ENCODE measurements around the gene FANCI.

The FANCI gene

GRCh38 chr15:89326316-89326715 lies 82.5 kb downstream of the FANCI start:
- TF ChIP-seq, protein P1, sequence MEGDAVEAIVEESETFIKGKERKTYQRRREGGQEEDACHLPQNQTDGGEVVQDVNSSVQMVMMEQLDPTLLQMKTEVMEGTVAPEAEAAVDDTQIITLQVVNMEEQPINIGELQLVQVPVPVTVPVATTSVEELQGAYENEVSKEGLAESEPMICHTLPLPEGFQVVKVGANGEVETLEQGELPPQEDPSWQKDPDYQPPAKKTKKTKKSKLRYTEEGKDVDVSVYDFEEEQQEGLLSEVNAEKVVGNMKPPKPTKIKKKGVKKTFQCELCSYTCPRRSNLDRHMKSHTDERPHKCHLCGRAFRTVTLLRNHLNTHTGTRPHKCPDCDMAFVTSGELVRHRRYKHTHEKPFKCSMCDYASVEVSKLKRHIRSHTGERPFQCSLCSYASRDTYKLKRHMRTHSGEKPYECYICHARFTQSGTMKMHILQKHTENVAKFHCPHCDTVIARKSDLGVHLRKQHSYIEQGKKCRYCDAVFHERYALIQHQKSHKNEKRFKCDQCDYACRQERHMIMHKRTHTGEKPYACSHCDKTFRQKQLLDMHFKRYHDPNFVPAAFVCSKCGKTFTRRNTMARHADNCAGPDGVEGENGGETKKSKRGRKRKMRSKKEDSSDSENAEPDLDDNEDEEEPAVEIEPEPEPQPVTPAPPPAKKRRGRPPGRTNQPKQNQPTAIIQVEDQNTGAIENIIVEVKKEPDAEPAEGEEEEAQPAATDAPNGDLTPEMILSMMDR (IDR thresholded peaks at IDR 0.05; ENCODE audit: borderline replicate concordance, insufficient read depth, low read depth, low read length), result no peak
- no peak overlapping the region for H3K4me3 ChIP-seq (ENCODE audit: low read depth, low read length)

- no peak overlapping the region for H3K4me3 ChIP-seq (ENCODE audit: low read depth, low read length)
- TF ChIP-seq, protein P1 (IDR thresholded peaks at IDR 0.05; ENCODE audit: borderline replicate concordance, insufficient read depth, low read depth, low read length), result no peak
Measured at GRCh38 chr15:89327113-89327512, 83.3 kb downstream of the FANCI start.

DNA sequence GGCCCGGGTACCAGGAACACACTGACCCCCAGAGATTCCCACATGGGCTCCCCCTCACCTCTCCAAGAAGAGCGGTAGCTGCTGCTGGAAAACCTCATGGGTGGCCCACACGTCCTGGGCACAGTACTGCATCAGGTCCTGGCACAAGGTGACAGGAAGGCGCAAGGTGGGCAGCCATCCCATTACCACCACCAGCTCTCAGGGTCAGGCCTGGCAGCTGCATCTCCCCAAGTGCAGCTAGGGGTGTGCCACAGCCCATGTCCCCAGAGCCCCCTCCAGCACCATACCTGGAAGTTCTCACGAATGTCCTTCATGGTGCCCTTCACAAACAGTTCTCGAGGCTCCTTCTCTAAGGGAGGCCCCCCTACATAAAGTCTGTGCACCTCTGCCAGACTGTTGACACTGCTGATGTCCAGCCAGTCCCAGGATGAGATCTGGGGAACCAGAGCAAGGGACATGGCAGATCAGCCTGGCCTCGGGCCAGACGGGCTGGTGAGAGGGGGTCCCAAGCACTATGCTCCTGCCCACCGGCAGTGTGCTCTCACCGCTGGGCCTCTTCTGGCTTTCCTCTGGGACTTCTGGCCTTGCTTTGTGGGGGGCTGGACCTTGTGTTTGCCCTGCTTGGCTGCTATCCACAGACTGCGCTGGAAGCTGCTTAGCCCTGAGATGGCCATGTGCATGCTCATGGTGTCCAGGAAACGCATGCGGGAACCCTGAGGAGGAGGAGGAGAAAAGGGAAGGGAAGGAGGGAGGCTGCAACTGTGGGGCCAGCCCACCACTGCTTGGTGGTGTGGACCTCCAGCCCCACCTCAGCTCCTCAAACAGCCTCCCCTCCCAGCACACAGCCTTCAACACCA lies 84.8 kb downstream of the FANCI start:
- TF ChIP-seq, protein P1 (IDR thresholded peaks at IDR 0.05; ENCODE audit: borderline replicate concordance, insufficient read depth, low read depth, low read length), result no peak

DNA sequence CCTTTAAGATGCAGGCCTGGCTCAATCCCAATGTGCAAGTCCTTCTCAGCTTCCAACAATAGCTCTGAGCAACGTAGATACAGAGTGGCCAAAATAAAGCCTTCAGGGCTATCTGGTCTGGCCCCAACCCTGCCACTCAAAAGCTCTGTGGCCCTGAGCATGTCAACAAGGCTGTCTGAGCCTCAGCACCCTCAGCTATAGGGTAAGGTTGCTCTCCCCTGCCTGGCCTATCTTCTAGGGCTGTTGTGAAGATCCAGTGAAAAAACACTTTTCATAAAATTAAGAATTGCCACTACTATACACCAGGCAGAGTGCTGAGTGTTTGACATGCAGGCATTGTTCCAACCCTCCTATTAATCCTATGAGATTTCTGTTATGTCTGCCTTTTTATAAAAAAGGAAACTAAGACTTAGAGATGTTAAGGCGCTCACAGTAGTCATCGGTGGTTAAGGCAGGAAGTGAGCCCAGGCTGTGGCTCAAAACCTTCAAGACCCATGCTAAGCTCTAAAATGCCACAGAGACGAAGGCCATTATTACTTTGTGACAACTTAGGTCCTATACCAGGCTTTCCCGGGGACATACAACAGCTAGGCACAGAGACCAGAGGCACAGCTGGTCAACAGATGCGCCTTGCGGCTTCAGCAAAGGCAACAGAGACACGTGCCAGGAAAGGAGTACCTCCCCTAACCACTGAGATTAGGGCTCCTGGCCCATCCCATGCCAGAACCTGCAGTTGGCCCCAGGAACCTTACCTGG lies 85.7 kb downstream of the FANCI start:
- no peak overlapping the region for H3K4me3 ChIP-seq (ENCODE audit: low read depth, low read length)
- TF ChIP-seq, protein P1 (IDR thresholded peaks at IDR 0.05; ENCODE audit: borderline replicate concordance, insufficient read depth, low read depth, low read length), result no peak

More for the DNA sequence above, 84.8 kb downstream of the FANCI start:
- no peak overlapping the region for H3K4me3 ChIP-seq (ENCODE audit: low read depth, low read length)

GRCh38 chr15:89330119-89330518 lies 86.3 kb downstream of the FANCI start:
- H3K4me3 ChIP-seq (ENCODE audit: low read depth, low read length), result no peak overlapping the region

DNA sequence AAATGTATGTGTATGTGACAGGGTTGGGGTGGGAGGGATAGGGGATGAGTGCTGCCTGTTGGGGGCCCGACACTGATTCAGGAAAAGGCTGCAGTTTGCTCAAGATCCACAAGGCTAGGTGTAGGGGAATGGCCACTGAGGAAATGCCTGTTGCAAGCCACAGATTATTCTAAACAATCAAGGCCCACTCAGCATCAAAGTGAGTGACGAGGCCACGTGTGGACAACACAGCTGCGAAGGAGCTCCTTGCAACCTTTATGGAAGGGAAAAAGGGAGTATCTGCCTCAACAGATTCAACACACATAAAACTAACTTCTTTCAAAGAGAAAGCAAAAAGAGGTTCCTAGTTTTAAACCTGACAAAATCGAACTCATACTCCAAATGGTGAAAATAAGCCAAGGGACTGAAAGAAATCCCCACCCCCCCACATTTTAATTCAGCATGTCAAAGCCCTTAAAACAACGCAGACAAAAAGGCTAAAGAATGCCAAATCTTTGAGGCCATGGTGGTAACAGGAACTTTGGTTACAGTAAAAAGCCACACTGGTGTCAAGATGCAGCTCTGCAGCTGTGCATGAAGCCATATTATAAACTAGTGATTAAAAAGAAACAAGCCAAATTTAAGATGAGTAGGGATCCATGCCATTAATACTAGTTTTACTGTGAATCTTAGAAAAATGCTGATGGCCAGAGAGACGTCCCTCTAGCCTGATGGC lies 87.3 kb downstream of the FANCI start:
- TF ChIP-seq, protein P1 (IDR thresholded peaks at IDR 0.05; ENCODE audit: borderline replicate concordance, insufficient read depth, low read depth, low read length), result no peak
- H3K4me3 ChIP-seq (ENCODE audit: low read depth, low read length), result no peak overlapping the region

More at GRCh38 chr15:89330119-89330518, 86.3 kb downstream of the FANCI start:
- TF ChIP-seq, protein P1 (IDR thresholded peaks at IDR 0.05; ENCODE audit: borderline replicate concordance, insufficient read depth, low read depth, low read length), result no peak

All from GM12875 (cell line).